ENCODE measurements around the gene HHLA2. TPM values are rescaled to one million over a fixed set of nuclear protein-coding genes. Genes with fewer than 3 reads are reported as not detected.

The HHLA2 gene
- total RNA-seq, 1 experiment from 2014 or later = not detected

DNA sequence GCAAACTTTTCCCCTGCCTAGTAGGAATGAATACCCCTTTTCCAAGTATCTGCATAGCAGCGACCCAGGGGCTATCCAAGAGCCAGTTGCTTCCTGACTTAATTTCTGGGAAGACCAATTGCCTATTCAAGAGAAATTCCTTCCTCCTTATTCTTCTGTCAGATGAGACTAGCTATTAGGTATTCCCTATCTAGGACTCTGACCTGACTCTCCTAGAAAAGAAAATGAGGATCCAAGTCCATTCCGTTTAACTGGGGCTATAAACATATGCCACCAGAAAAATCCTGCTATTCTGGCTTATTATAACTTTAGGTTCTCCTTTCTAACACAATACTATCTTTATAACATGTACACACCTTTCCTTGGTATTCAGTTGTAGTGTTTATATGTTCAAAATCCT is 1.7 kb downstream of the HHLA2 start:
- no peak for DNase-seq (ENCODE audit: low read depth)

DNA sequence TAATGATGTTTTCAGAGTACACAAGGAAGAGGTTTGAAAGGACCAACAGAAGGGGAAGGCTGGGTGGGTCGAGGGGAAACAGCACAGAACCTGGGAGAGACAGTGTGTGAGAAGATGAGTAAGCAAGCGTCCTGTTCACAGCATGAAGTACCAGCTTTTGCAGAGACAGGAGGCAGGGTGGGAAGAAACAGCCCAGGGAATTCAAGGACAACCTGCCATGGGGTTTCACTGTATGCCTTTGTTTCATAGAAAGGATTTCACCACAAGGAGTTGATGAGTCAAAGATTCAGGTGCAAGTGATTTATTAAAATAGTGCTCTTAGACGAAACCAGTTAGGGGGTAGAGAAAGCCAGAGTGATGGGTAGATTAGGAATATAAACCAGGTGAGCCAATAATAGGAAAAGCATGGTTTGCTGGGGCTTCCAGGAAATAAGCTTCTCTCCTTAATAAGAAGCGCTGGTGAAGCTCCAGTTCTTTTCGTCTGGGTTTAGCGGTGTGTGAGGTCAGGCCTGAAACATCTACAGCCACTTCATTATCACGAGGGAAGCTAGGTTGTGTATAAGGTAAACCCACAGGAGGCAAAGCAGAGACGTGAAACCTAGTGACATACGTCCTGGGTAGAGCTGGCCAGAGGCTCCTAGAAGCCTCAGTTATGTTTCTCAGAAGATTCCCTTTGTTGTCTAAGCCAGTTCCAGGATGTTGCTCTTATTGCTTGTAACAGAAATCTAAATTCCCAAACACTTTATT is 3.9 kb downstream of the HHLA2 start:
- peak; percentile 36 for DNase-seq (ENCODE audit: low read depth)

DNA sequence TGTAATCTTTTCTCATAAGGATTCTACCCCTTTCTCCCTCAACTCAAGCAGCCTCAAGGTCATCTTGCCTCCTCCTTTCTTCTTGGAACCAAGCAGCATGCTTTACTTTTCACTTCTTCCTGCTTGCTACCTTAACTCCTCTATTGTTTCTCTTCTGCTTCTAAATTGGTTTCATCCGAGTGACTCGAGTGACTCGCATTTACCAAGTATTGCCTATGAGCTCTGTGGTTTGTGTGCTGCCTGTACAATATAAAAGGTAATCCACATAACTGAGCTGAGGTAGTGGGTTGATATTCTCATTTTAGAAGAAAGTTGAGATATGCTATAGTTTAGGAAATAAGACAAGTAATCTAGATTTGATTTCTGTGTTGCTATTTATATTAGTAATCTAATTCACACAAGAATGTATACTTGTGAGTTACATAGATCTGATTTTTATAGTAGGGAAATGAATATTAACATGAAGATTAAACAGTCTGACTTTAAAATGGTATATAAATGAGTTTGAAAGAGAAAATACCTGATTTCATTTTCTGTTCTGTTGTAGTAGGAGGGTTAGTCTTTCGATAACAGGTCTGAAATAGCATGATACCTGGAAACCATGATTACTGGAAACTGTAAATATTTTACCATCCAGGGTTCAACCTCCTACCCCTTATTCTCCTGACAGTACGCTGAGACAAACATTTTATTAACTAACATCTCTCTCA is 5.5 kb downstream of the HHLA2 start:
- DNase-seq (ENCODE audit: low read depth) = peak; percentile 59

DNA sequence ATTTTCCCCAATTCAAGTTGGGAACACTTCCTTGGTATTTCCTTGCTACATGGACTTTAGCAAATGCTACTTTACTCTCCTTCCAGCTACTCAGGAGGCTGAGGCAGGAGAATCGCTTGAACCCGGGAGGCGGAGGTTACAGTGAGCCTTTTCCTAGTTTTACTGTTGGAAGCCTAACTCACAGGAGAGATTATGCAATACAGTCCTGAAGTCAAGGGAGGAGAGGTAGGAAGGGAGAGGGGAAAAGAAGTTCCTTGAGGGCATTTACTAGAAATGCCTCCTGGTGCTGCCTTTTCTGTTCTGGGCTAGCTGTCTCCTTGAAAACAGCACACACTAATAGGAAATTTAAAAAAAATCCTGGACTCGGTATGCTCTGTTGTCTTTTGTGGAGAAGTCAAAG is 6.2 kb downstream of the HHLA2 start:
- no peak for DNase-seq (ENCODE audit: low read depth)

DNA sequence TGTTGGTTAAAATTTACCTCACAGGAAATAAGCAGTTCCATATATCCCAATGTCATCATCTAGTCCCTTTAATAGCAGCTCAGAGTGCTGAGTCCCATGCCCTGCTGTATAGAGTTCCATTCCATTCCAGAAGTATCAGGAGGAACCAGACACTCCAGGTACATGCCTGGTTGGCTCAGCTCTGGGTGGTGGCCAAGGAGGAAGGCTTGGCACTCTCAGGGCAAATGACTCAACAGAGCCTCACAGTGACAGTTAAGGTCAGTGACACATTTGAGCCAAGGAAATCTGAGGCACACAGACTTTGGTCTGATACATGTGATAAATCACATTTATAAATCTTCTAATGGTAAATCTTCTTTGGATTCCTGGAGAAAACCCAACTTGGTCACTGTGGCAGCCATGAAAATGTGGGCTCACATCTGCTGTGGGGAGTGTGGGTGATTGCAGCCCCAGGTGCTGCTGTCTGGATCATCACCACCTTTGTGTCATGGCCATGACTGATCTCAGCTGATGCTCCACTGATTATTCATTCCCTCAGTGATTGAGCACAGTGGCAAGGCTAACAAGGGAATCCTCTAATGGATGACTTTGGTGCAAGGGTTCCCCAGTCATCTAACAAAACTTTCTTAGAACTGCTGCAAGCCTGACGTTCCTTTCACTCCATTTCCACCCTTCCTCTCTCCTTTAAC is 9.3 kb downstream of the HHLA2 start:
- peak; percentile 61 for DNase-seq (ENCODE audit: low read depth)

DNA sequence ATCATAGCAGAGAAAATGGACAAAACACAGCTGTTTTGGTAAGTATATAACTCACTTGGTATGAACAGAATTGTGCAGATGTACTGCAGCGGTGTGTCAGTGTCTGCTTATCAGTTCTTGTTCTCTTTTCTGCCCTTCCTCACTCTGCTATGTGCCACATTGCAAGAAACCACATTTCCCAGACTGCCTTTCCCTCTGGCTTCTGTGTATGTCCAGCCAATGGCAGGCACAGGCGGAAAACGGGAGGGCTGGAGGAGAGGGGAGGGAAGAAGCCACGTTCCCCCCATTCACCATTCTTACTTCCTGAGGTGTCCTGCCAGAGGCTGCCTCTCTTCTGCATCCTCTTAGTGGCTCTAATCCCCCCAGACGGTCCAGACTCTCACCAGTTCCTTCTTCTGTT is 15.4 kb downstream of the HHLA2 start:
- DNase-seq (ENCODE audit: low read depth) = peak; percentile 40

DNA sequence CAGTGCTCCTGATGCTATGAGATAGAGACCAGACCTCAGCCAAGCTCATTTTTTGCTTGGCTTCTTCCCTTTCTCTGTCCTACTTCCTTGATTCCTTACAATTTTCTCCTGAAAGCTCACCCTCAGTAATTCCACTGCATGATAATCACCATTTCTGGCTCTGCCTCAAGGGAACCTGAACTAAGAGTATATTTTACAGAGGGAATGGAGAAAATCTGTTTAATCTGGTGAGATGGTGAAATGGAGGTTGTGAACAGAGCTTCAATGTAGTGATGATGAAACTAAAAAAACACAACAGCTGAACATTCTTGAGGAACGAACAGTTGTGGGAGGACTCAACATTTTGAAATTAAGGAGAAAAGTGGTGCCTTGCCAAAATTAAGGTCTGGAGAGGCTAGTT is 16.3 kb downstream of the HHLA2 start:
- DNase-seq (ENCODE audit: low read depth) = no peak

DNA sequence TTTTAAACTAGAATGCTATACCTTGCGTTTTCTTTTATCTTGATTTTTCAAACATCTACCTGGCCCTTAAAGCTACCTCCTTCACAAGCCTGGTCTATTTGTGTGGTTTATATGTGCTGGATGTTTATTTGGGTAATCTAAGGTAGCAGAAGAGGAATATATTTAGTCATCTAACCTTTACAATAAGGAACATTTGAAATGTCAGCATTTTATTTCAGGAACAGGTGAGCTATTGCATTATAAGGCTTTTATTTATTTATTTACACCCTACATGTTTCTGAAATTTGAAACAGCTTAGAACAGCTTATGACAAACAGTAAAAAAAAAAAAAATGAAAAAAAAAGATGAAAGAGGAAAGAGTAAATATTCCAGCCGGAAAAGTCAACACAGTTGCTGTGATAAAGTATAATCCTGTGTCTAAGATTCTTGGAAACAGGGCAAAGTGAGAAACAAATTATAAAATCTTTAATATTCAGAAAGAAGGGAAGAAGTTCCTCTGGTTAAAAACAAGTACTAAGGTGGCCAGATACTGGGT is 19.5 kb downstream of the HHLA2 start:
- no peak for DNase-seq (ENCODE audit: low read depth)

DNA sequence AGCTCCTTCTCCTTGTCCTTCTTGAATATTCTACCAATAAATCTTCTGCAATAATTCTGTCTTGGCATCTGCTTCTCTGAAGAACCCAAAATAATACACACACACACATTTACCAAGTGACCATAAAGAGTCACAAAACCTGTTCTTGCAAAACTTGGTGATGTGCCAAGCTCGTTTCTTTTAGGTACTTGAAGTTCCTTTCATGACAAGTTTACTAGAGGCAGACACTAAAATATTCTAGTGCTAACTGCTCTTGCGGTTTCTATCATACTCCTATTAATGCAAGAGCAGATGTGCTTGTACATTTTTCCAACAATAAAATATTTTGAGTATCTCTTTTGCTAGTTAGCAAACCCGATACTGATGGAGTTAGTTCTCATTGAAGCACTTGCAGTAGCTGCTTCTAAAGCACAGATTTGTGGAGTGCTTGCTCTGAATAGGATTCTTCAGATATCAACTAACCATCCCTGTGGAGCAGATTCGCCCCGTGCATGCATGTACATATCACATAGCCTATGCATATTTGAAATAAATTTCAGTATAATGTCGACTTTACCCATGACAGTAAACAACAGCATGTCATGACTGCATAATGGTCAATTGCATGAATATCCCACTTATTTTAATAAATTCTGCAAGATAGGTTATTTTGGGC is 23.2 kb downstream of the HHLA2 start:
- no peak for DNase-seq (ENCODE audit: low read depth)

DNA sequence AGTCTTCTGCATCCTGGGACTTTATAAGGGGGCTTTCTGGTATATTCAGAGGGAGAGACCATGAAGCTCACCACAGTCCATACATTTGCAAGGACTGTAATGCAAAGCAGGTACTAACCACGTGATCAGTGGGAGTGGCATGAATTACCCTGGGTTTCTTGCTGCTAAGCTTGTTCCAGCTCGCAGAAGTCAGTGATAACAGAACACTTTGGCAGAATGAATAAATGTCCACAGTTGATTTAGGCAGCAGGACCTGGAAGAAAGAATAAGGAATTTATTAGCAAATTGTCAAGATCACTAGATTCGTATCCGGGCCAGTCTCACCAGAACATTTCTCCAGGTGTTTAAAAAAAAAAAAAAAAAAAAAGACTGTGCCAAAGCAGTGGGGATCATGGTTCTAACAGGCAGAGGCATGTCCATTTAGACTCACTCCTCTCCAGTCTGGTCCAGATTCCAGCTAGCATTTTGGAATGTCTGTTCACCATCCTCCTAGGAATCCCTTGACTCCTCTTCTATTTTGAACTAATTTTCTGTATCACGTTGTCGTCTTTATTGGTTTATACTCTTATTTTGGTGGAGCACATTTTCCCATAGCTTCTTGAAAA is 24.5 kb downstream of the HHLA2 start:
- no peak for DNase-seq (ENCODE audit: low read depth)

DNA sequence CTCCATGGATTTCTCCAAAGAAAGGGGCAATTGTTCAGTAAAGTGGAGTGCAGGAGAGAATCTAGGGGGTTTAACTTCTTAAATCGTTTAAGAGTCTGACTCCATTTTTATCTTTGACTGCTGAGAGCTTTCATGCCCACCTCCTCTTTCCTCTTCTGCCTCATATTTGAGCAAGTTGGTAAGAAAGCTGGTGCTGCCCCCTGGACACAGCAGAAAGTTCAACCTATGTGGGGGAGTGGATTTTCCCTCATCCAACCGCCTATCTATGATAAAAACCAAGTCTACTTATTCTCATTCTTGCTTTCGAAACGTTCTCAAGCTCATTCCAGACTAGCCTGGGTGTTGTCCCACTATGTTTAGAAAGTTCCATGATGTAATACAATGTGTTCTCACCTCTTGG is 26.0 kb downstream of the HHLA2 start:
- DNase-seq (ENCODE audit: low read depth) = no peak

DNA sequence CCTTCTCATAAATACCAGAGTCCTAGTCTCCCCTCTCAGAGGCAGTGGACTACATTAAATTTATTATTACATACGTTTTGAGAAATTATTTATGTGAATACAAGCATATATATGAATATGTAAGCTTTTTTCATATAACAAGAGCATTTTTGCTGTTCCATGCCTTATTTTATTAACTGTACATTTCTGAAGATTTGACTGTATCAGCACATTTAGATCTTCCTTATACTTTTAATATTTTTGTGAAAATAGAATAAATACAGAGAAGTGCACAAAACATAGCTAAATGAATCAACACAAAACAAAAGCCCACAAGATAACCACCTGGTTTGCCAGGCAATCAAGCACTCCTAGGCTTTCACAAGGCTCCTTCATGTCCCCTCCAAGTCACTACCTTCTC is 27.8 kb downstream of the HHLA2 start:
- DNase-seq (ENCODE audit: low read depth) = no peak

DNA sequence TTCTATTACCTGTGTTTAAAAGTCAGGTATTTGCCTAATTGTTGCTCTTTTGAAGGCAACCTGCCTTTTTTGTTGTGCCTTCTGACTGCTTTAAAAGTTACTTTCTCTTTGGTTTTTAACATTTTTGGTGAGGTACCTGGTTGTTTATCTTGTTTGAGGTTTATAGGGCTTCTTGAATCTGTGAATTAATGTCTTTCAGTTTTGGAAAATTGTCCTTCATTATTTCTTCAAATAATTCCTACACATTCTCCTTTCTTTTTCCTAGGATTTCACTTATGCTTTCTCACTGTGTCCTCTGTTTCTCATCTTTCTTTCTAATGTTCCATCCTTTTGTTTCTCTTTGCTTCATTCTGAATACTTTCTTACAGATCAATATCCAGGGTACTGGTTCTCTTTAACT is 30.8 kb downstream of the HHLA2 start:
- DNase-seq (ENCODE audit: low read depth) = no peak

DNA sequence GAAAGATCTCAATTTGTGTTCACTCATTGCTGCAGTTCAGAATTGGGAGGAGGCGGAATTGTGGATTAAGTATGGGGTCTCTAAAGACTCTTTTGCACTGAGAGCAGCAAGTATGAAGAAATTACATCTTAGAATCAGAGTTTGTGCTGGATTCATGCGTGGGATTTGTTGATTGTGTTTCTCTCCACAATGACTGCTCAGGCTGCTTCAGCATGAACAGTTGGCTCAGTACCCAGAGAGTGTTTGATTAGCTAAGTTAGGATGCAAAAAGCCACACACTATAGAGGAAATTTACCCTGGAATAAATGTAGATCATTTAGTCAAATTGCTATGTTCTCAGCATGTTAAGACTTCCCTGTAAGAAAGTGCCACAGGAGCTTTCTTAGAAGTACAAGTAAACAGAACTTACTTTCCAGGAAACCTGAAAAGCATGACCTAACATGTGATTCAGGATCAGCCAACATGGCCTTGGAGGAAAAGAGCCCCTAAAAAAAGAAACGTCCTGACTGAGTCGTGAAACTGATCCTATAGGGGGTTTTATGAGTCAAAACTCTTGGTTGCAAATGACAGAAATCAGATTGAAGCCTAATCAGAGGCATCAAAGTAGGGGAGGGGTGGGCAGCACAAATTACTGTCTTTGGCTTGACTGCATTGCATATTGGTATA is 32.6 kb downstream of the HHLA2 start:
- no peak for DNase-seq (ENCODE audit: low read depth)

DNA sequence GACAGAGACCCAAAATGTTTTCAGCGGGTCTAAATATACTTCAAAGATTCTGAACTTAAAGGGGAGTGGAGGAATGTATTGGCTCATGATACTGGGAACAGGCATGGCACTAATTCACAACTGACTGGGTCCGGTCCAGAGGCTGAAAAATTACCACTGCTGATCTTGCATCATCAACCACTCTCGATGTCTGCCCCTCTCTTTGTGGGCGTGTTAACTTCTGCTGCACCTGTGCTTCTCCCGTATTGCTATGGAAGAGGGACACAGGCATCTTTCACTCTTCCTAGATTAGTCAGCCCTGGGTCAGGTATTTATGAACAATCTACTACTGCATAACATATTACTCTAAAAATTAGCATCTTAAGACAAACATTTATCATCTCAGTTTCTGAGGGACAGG is 33.2 kb downstream of the HHLA2 start:
- DNase-seq (ENCODE audit: low read depth) = no peak

DNA sequence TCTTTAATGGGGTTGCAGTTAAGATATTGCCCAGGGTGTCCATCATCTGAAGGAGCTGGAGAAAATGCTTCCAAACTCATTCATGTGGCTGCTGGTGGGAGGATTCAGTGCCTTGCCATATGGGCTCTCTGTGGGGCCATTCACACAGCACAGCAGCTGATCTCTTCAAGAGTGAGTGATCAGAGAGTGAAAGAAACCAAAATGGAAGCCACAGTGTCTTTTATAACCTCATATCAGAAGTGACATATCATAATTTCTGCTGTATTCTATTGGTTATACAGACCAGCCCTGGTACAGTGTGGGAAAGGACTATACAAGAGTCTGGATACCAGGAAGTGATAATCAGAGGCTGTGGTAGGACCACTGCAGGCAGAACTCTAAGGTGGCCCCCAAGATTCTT is 33.6 kb downstream of the HHLA2 start:
- DNase-seq (ENCODE audit: low read depth) = no peak

DNA sequence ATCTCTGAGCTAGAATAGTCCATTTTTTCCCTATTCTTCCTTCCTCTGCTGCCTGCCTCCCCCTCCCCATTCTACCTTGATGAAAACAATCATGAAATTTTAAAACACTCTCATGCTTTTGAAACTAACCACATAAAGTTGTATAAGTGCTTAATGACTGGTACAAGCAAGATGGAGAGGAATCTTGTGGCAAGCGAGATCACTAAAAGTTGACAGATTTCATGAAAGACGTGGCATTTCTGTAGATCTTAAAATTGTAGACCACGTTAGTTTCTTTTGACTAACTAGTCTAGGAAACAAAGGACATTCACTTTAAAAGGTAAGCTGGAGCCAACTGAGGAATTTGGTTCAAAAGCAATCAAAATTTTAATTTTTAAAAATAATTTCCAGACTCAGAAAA is 35.4 kb downstream of the HHLA2 start:
- DNase-seq (ENCODE audit: low read depth) = no peak

DNA sequence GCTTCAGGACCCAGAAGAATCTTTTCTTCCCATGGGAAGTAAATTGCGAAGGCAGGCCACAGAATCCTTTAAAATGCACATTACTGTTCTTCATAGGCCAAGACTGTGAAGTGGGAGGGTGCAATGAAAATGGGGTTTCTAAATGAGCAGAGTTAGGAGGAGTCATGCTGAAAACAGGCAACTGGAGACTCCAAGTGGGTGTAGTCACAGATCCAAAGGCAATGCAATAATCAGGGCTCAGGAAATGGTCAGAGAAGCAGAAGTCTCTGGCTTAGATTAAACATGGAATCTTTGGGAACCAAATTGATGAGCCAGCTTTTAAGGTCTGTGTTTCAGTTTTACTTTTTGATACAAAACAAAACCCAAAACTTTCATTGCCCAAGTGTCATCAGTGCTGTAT is 37.6 kb downstream of the HHLA2 start:
- DNase-seq (ENCODE audit: low read depth) = no peak

DNA sequence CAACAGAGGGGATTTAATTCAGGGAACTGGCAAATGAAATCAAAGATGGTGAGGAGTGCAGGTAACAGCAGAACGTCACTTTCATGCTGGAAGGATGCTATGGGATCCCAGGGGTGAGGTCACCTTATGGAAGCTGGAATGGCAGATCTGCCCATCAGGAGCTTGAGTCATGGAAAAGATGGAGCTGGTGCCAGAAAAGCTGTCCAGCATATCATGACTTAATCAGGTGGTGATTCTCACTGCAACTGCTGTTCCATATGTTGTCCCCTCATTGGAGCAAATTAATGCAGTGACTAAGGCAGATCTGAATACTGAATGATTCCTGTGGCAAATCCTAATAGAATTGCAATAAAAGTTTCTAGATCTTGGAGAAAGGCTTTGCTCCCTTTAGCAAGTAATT is 38.4 kb downstream of the HHLA2 start:
- DNase-seq (ENCODE audit: low read depth) = peak; percentile 70

DNA sequence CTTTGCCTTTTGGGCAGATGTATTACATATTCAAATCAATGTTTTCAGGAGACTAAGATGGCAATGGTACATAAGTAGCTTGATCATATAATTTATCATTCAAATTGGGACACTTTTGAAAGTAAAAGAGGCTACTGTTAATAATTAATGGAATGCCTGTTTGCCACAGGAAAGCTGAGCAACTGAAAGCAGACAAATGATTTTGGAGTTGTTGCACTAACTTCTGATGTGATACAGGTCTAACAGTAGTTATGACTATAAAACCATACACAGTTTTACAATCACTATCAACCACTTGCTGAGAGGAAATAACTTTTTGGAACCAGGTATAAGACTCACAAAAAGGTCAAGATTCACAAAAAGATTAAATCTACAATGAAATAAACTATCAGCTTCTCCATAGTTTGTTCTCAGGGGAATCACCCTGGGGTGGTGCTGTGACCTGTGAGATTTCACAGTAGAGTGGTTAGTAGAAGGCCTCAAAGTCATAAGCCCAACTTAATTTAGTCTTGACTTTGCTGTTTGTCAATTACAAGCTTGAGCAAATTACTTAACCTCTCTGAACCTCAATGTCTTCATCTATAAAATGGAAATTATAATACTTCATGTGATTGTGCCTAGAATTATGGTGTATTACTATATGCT is 42.7 kb downstream of the HHLA2 start:
- DNase-seq (ENCODE audit: low read depth) = no peak

Measured in HT1080 (cell line).